ENCODE measurements around the gene FAM20C.

DNA sequence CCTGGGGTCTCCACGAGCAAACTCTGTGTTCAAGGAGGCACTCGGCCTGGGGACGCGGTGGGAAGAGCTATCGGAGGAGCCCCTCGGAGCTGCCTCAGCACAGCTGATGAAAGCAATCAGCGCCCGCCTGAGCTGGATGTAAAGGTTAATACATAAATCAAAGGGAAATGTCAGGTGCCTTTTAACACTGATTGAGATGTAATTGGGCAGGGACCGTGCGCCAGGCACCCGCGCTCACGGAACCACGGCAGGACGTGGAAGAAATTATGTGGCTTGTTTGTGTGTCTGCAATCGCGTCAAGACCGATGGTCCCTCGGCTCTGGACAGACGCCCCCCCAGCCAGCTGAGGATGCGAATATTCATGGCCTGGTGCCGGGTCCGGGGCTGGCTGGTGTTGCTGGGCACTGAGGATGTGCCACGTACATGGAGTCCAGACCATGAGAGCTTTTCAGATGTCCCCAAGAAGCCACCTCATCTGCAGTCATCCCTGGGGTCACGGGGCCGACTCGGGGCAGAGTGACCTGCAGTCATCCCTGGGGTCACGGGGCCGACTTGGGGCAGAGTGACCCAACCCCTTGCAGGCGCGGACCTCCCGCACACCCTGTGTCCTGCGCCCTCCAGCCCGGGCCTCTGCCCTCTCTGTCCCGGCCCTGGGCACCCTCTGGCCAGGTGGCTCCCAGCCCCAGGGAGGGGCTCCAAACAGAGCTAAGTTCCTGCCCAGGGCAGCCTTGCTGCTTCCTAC is 113.2 kb downstream of the FAM20C start:
- TF ChIP-seq, protein P1, sequence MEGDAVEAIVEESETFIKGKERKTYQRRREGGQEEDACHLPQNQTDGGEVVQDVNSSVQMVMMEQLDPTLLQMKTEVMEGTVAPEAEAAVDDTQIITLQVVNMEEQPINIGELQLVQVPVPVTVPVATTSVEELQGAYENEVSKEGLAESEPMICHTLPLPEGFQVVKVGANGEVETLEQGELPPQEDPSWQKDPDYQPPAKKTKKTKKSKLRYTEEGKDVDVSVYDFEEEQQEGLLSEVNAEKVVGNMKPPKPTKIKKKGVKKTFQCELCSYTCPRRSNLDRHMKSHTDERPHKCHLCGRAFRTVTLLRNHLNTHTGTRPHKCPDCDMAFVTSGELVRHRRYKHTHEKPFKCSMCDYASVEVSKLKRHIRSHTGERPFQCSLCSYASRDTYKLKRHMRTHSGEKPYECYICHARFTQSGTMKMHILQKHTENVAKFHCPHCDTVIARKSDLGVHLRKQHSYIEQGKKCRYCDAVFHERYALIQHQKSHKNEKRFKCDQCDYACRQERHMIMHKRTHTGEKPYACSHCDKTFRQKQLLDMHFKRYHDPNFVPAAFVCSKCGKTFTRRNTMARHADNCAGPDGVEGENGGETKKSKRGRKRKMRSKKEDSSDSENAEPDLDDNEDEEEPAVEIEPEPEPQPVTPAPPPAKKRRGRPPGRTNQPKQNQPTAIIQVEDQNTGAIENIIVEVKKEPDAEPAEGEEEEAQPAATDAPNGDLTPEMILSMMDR (IDR thresholded peaks at IDR 0.05; ENCODE audit: insufficient read depth, low read length), result no peak
- TF ChIP-seq, protein P2, sequence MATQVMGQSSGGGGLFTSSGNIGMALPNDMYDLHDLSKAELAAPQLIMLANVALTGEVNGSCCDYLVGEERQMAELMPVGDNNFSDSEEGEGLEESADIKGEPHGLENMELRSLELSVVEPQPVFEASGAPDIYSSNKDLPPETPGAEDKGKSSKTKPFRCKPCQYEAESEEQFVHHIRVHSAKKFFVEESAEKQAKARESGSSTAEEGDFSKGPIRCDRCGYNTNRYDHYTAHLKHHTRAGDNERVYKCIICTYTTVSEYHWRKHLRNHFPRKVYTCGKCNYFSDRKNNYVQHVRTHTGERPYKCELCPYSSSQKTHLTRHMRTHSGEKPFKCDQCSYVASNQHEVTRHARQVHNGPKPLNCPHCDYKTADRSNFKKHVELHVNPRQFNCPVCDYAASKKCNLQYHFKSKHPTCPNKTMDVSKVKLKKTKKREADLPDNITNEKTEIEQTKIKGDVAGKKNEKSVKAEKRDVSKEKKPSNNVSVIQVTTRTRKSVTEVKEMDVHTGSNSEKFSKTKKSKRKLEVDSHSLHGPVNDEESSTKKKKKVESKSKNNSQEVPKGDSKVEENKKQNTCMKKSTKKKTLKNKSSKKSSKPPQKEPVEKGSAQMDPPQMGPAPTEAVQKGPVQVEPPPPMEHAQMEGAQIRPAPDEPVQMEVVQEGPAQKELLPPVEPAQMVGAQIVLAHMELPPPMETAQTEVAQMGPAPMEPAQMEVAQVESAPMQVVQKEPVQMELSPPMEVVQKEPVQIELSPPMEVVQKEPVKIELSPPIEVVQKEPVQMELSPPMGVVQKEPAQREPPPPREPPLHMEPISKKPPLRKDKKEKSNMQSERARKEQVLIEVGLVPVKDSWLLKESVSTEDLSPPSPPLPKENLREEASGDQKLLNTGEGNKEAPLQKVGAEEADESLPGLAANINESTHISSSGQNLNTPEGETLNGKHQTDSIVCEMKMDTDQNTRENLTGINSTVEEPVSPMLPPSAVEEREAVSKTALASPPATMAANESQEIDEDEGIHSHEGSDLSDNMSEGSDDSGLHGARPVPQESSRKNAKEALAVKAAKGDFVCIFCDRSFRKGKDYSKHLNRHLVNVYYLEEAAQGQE (IDR thresholded peaks at IDR 0.05; ENCODE audit: insufficient replicate concordance, low read depth), result no peak

Data from HL-60 (cell line).